ENCODE results near the gene CALN1.

The CALN1 gene

GRCh38 chr7:72281308-72281707, 130.8 kb downstream of the CALN1 start:
- FAIRE-seq, result no peak
- no peak for TF ChIP-seq POLR2AphosphoS5 (IDR thresholded peaks at IDR 0.05; ENCODE audit: low read depth, low read length)
- no peak for TF ChIP-seq POLR2A (IDR thresholded peaks at IDR 0.05; ENCODE audit: low read depth, low read length)
- TF ChIP-seq TAF1 (IDR thresholded peaks at IDR 0.05; ENCODE audit: borderline replicate concordance, low read depth, low read length), result no peak
- no peak for DNase-seq (ENCODE audit: insufficient read length)

DNA sequence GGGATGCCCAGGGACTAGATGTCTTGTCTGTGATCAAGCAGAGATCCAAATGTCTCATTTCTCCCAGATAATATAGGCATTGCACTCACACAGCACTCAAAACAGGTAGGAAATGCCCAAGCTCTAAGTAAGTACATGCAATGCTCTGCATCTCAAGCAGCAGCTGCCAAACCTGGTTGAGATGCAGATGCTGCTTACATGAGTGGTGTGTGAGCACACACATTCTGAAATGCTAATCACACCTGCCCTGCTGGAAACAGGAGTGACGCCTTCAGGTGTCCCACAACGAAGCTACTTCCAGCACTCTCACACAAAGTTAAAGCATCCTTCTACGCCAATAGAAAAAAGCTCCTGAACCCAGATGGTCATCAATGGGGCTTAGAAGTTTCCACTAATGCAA, 132.9 kb downstream of the CALN1 start:
- TF ChIP-seq POLR2A (IDR thresholded peaks at IDR 0.05; ENCODE audit: low read depth, low read length), result no peak
- no peak for TF ChIP-seq TAF1 (IDR thresholded peaks at IDR 0.05; ENCODE audit: borderline replicate concordance, low read depth, low read length)
- no peak for TF ChIP-seq POLR2AphosphoS5 (IDR thresholded peaks at IDR 0.05; ENCODE audit: low read depth, low read length)
- FAIRE-seq (no peak), DNase-seq (ENCODE audit: insufficient read length) (no peak)

DNA sequence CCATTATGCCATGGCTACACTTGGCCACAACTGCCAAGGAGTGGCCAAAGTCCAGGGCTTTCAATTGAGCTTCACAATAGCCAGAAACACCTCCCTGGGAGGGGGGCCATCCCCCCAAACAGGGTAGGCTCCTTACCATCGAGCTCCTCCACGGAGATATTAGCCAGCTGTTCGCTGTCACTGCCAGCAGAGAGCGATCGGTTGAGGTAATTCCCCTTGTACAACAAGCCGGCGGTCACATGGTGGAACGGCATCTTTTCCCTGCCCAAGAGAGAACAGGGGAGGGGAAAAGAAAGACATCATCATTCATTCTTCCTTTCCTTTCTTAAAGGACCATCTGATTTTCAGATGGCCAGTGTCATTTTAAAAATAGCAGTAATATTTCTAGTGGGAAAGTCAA, 133.6 kb downstream of the CALN1 start:
- no peak for DNase-seq (ENCODE audit: insufficient read length)

GRCh38 chr7:72275382-72276070, 136.6 kb downstream of the CALN1 start:
- DNase-seq (ENCODE audit: insufficient read length) (no peak), FAIRE-seq (no peak)
- TF ChIP-seq POLR2A (IDR thresholded peaks at IDR 0.05; ENCODE audit: low read depth, low read length) (no peak), POLR2AphosphoS5 (IDR thresholded peaks at IDR 0.05; ENCODE audit: low read depth, low read length) (no peak), TAF1 (IDR thresholded peaks at IDR 0.05; ENCODE audit: borderline replicate concordance, low read depth, low read length) (no peak)

More for the DNA sequence above, 133.6 kb downstream of the CALN1 start:
- TF ChIP-seq POLR2A (IDR thresholded peaks at IDR 0.05; ENCODE audit: low read depth, low read length), result no peak
- TF ChIP-seq POLR2AphosphoS5 (IDR thresholded peaks at IDR 0.05; ENCODE audit: low read depth, low read length), result no peak
- no peak for TF ChIP-seq TAF1 (IDR thresholded peaks at IDR 0.05; ENCODE audit: borderline replicate concordance, low read depth, low read length)
- FAIRE-seq, result no peak

DNA sequence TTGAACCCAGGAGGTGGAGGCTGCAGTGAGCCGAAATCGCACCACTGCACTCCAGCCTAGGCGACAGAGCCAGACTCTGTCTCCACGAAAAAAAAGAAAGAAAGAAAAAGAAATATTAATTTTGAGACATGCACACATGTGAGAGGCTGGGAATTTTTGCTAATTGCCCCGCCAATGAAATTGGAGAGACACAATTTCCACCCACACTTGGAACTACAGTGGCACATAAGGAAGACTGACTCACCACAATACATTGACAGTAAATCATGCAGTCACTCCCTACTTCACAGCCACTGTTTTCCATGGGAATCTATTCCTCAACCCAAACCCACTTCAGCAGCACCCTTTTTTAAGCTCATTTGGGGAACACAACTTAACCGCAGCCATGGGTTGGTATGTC, 139.7 kb downstream of the CALN1 start:
- DNase-seq (ENCODE audit: insufficient read length) (no peak), FAIRE-seq (no peak)
- TF ChIP-seq TAF1 (IDR thresholded peaks at IDR 0.05; ENCODE audit: borderline replicate concordance, low read depth, low read length), result no peak
- no peak for TF ChIP-seq POLR2A (IDR thresholded peaks at IDR 0.05; ENCODE audit: low read depth, low read length)
- TF ChIP-seq POLR2AphosphoS5 (IDR thresholded peaks at IDR 0.05; ENCODE audit: low read depth, low read length), result no peak

- FAIRE-seq (no peak), DNase-seq (ENCODE audit: insufficient read length) (no peak)
- TF ChIP-seq TAF1 (IDR thresholded peaks at IDR 0.05; ENCODE audit: borderline replicate concordance, low read depth, low read length) (no peak), POLR2AphosphoS5 (IDR thresholded peaks at IDR 0.05; ENCODE audit: low read depth, low read length) (no peak), POLR2A (IDR thresholded peaks at IDR 0.05; ENCODE audit: low read depth, low read length) (no peak)
Measured at GRCh38 chr7:72268796-72269195, 143.3 kb downstream of the CALN1 start.

- no peak for DNase-seq (ENCODE audit: insufficient read length)
- TF ChIP-seq TAF1 (IDR thresholded peaks at IDR 0.05; ENCODE audit: borderline replicate concordance, low read depth, low read length), result no peak
- no peak for TF ChIP-seq POLR2AphosphoS5 (IDR thresholded peaks at IDR 0.05; ENCODE audit: low read depth, low read length)
- TF ChIP-seq POLR2A (IDR thresholded peaks at IDR 0.05; ENCODE audit: low read depth, low read length), result no peak
- no peak for FAIRE-seq
Measured at GRCh38 chr7:72268090-72268489, 144.0 kb downstream of the CALN1 start.

DNA sequence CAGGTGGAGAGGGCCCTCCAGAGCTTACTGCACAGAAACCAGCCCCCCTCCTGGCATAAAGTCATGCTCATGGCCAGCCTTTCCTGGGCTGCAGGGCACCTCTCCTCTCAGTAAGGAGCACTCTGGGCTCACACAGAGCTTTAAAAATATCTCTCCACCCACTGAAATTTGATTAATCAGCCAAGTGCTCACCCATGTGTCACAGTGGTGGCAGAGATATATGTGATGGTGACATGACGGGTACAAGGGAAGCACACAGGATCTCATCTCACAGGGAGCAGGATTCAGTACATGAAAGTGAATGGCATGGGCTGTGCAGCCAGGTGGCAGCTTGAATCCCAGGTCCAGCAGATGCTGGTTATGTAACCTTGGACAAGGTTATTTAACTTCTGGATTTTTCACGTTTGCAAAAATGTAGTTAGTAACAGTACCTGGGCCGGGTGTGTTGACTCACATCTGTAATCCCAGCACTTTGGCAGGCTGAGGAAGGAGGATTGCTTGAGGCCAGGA, 144.8 kb downstream of the CALN1 start:
- FAIRE-seq (no peak), DNase-seq (ENCODE audit: insufficient read length) (no peak)
- TF ChIP-seq POLR2A (IDR thresholded peaks at IDR 0.05; ENCODE audit: low read depth, low read length) (no peak), TAF1 (IDR thresholded peaks at IDR 0.05; ENCODE audit: borderline replicate concordance, low read depth, low read length) (no peak), POLR2AphosphoS5 (IDR thresholded peaks at IDR 0.05; ENCODE audit: low read depth, low read length) (no peak)

GRCh38 chr7:72266771-72267170, 145.4 kb downstream of the CALN1 start:
- no peak for DNase-seq (ENCODE audit: insufficient read length)
- no peak for FAIRE-seq
- no peak for TF ChIP-seq POLR2AphosphoS5 (IDR thresholded peaks at IDR 0.05; ENCODE audit: low read depth, low read length)
- no peak for TF ChIP-seq TAF1 (IDR thresholded peaks at IDR 0.05; ENCODE audit: borderline replicate concordance, low read depth, low read length)
- no peak for TF ChIP-seq POLR2A (IDR thresholded peaks at IDR 0.05; ENCODE audit: low read depth, low read length)

- TF ChIP-seq TAF1 (IDR thresholded peaks at IDR 0.05; ENCODE audit: borderline replicate concordance, low read depth, low read length) (no peak), POLR2A (IDR thresholded peaks at IDR 0.05; ENCODE audit: low read depth, low read length) (no peak), POLR2AphosphoS5 (IDR thresholded peaks at IDR 0.05; ENCODE audit: low read depth, low read length) (no peak)
- DNase-seq (ENCODE audit: insufficient read length) (no peak), FAIRE-seq (no peak)
Measured at GRCh38 chr7:72265071-72265904, 146.8 kb downstream of the CALN1 start.

DNA sequence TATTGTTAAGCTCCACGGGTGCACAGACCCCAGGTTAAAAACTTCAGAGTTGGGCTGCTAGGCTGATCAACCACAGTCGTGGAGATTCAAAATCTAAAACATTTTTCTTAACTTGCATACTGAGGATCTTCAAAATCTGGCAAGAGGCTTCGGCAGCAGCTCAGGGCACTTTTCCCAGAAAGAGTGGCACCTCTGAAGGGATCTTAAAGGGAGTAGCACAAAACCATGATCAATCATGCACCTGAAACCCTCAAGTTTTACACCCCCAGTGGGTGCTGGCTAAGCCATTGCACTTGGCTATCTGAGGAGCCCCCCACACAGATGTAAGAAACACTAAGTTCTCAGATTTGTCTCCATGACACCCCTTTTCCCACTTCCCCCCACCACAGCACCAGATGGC, 151.7 kb downstream of the CALN1 start:
- no peak for TF ChIP-seq POLR2AphosphoS5 (IDR thresholded peaks at IDR 0.05; ENCODE audit: low read depth, low read length)
- no peak for TF ChIP-seq POLR2A (IDR thresholded peaks at IDR 0.05; ENCODE audit: low read depth, low read length)
- no peak for TF ChIP-seq TAF1 (IDR thresholded peaks at IDR 0.05; ENCODE audit: borderline replicate concordance, low read depth, low read length)
- no peak for FAIRE-seq
- DNase-seq (ENCODE audit: insufficient read length), result no peak
